Stimulated activated CD8-positive, alpha-beta memory T cell treated with anti-CD3 and anti-CD28 coated beads, Interleukin-15, amount 100 ng/mL, for 48 hours (primary cell): ENCODE results near the gene FBXL15.
A peak's percentile ranks its signal among the peaks of the same experiment; 100 is the strongest.

ENCODE experiments used
- DNase-seq, 2 donors: peaks; one replicate each; pipeline ENCODE4 v3.0.0-alpha.2; 2020; ENCODE audit warnings: low read depth in 2 of 2

Gene FBXL15

GRCh38 chr10:102420714-102421506, at the start of gene FBXL15:
FBXL15 (plus strand) TSS chr10:102420836; CDS start chr10:102421130, 294 bp downstream.
- DNase-seq: peak; percentile 89 to 94

GRCh38 chr10:102371295-102371694, 49.3 kb upstream of the FBXL15 start:
- no peak for DNase-seq

- no peak for DNase-seq
Observed at GRCh38 chr10:102375250-102375649, 45.4 kb upstream of the FBXL15 start.

- DNase-seq: no peak
Observed at GRCh38 chr10:102375867-102376266, 44.8 kb upstream of the FBXL15 start.

GRCh38 chr10:102376901-102377300, 43.7 kb upstream of the FBXL15 start:
- no peak for DNase-seq

- no peak for DNase-seq
Observed at GRCh38 chr10:102379383-102379782, 41.3 kb upstream of the FBXL15 start.

- no peak for DNase-seq
Observed at GRCh38 chr10:102381983-102382382, 38.7 kb upstream of the FBXL15 start.

- DNase-seq: no peak
Observed at GRCh38 chr10:102382871-102383270, 37.8 kb upstream of the FBXL15 start.

- no peak for DNase-seq
Observed at GRCh38 chr10:102384053-102384452, 36.6 kb upstream of the FBXL15 start.

- DNase-seq: no peak
Observed at GRCh38 chr10:102384606-102385429, 35.8 kb upstream of the FBXL15 start.

- no peak for DNase-seq
Observed at GRCh38 chr10:102389894-102390293, 30.7 kb upstream of the FBXL15 start.

- no peak for DNase-seq
Observed at GRCh38 chr10:102392306-102392705, 28.3 kb upstream of the FBXL15 start.

GRCh38 chr10:102393411-102394078, 27.1 kb upstream of the FBXL15 start:
- no peak for DNase-seq

- peak; percentile 97 to 98 for DNase-seq
Observed at GRCh38 chr10:102394079-102394800, 26.4 kb upstream of the FBXL15 start.

GRCh38 chr10:102394801-102395399, 25.7 kb upstream of the FBXL15 start:
- DNase-seq: peak; percentile 36 to 67

GRCh38 chr10:102395400-102396316, 25.0 kb upstream of the FBXL15 start, which contains the start of gene NFKB2:
NFKB2 (plus strand) TSS chr10:102395705; CDS start chr10:102395960, 255 bp downstream.
- DNase-seq: peak; percentile 85 to 86

- DNase-seq: no peak
Observed at GRCh38 chr10:102396317-102396650, 24.4 kb upstream of the FBXL15 start.

- DNase-seq: no peak
Observed at GRCh38 chr10:102396730-102397151, 23.9 kb upstream of the FBXL15 start.

GRCh38 chr10:102397222-102398171, 23.1 kb upstream of the FBXL15 start:
- no peak for DNase-seq
